Neutrophil (primary cell): ENCODE results near the gene LRCH1.

Experiments
- H3K27ac ChIP-seq: fragments of 200-600 bp; sonication (generic); 2 replicates; pipeline ENCODE4 v1.5.1; 2016; ENCODE audit warnings: mild to moderate bottlenecking, moderate library complexity
- H3K27me3 ChIP-seq: fragments of 200-600 bp; sonication (generic); 2 replicates; pipeline ENCODE4 v1.6.0; 2016; ENCODE audit warnings: mild to moderate bottlenecking
- H3K36me3 ChIP-seq: fragments of 200-600 bp; sonication (generic); 2 replicates; pipeline ENCODE4 v1.5.1; 2017
- H3K4me1 ChIP-seq, 2 experiments: fragments of 200-600 bp in 1 of 2; sonication (generic) in 1 of 2; 1 replicate in 1 of 2; 2 replicates in 1 of 2; pipeline versions ENCODE4 v1.5.1 to v1.6.1; 2013 to 2016; ENCODE audit warnings: low read depth in 1 of 2, low read length in 1 of 2, mild to moderate bottlenecking in 1 of 2, moderate library complexity in 1 of 2; ENCODE audit not compliant: control insufficient read depth in 1 of 2, insufficient read depth in 1 of 2
- H3K4me3 ChIP-seq, 2 experiments: fragments of 200-600 bp in 1 of 2; sonication (generic) in 1 of 2; 1 replicate in 1 of 2; 2 replicates in 1 of 2; pipeline ENCODE4 v1.5.1; 2013 to 2016; ENCODE audit warnings: low read depth in 1 of 2, low read length in 1 of 2, mild to moderate bottlenecking in 1 of 2, moderate library complexity in 1 of 2
- H3K9me3 ChIP-seq: fragments of 200-600 bp; sonication (generic); 2 replicates; pipeline ENCODE4 v1.5.1; 2016
- CTCF ChIP-seq: fragments of 200-600 bp; sonication (generic); IDR thresholded peaks from 2 replicates; pipeline ENCODE4 v1.5.1; 2016; ENCODE audit warnings: antibody characterized with exemption

Gene LRCH1

GRCh38 chr13:46799139-46799538 is 246.2 kb downstream of the LRCH1 start:
- Histone ChIP-seq H3K4me3 (no peak overlapping the region), H3K9me3 (no peaks in the 10 kb centered on the region), H3K27me3 (no peaks in the 10 kb centered on the region), H3K27ac (no peak overlapping the region), H3K36me3 (no peaks in the 10 kb centered on the region), H3K4me1 (peaks cover 16% of the 10 kb centered on the region in 2 experiments)
- no peak for TF ChIP-seq CTCF

- no peaks in the 10 kb centered on the region for H3K27me3 ChIP-seq
- no peak overlapping the region for H3K4me3 ChIP-seq
- H3K4me1 ChIP-seq = peaks cover 7 to 9% of the 10 kb centered on the region in 2 experiments
- TF ChIP-seq CTCF = no peak
- H3K36me3 ChIP-seq = no peaks in the 10 kb centered on the region
- H3K9me3 ChIP-seq = no peaks in the 10 kb centered on the region
- H3K27ac ChIP-seq = no peak overlapping the region
These were observed 248.9 kb downstream of the LRCH1 start for GRCh38 chr13:46801858-46802257.
